ENCODE data around the gene SP2. TPM values are rescaled to one million over a fixed set of nuclear protein-coding genes. Genes with fewer than 3 reads are reported as not detected.

SP2 gene
- total RNA-seq, 1 donor from 2014 or later, result 26.3 TPM

GRCh38 chr17:47955497-47956461, 59.7 kb downstream of the SP2 start:
- DNase-seq (ENCODE audit: low spot score), result no peak
- Mint-ChIP-seq H3K36me3 (ENCODE audit: low read depth) (no peaks in the 10 kb centered on the region), H3K4me1 (ENCODE audit: low read depth) (no peaks in the 10 kb centered on the region), H3K27ac (no peak overlapping the region), H3K4me3 (no peak overlapping the region), H3K27me3 (ENCODE audit: insufficient read depth) (no peaks in the 10 kb centered on the region), H3K9me3 (no peaks in the 10 kb centered on the region)
- intact Hi-C loops (cut with micrococcal nuclease), result no loop called here

DNA sequence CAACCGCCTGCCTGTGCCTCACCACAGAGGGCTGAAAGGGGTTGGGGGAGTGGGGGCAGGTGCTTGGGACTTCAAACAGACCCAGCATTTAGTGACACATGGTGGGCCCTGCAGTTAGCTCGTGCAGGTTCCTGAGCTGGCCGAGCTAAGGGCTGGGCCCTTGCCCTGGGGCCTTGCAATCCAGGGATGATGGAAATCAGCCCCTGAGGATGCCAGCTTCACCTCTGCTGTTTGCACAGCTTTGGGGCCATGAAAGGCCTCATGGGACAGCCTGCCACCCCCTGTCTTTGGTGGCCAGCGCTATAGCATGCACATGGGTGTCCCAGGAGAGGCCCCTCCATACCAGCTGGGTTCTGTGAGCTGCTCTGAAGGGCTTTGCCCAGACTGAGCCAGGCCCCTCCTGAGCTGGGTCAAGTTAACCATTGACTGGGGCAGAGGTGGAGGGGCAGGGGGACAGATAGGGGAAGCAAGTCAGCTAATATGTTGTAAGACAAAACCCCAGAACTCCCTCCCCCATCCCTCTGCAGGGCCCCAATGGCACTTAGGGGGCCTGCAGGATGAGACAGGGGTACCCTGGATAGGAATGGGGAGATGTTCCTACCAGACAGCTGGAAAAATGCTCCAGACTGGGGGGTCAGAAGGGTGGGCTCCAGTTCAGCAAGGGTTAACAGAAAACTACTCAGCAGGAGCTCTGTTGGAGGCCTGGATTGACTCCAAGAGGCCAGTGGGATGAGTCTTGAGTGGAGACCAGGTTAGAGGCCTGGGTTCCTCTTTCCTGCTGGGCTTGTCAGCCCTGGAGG, 61.0 kb downstream of the SP2 start:
- Mint-ChIP-seq H3K36me3 (ENCODE audit: low read depth) (no peaks in the 10 kb centered on the region), H3K4me1 (ENCODE audit: low read depth) (no peaks in the 10 kb centered on the region), H3K9me3 (no peaks in the 10 kb centered on the region), H3K4me3 (no peak overlapping the region), H3K27ac (no peak overlapping the region), H3K27me3 (ENCODE audit: insufficient read depth) (peaks cover 2% of the 10 kb centered on the region)
- intact Hi-C loops (cut with micrococcal nuclease), result no loop called here
- no peak for DNase-seq (ENCODE audit: low spot score)

- DNase-seq (ENCODE audit: low spot score), result no peak
- intact Hi-C loops (cut with micrococcal nuclease), result no loop called here
These were observed 61.8 kb downstream of the SP2 start, which contains the start of gene PRR15L for GRCh38 chr17:47957591-47958490. TSS of gene PRR15L (minus strand) at chr17:47957883. CDS start at chr17:47953234, 4,649 bp downstream.

GRCh38 chr17:47959825-47960655, 64.0 kb downstream of the SP2 start:
- Mint-ChIP-seq H3K36me3 (ENCODE audit: low read depth) (no peaks in the 10 kb centered on the region), H3K9me3 (no peaks in the 10 kb centered on the region), H3K27ac (no peak overlapping the region), H3K27me3 (ENCODE audit: insufficient read depth) (peaks cover 3% of the 10 kb centered on the region), H3K4me3 (no peak overlapping the region), H3K4me1 (ENCODE audit: low read depth) (no peaks in the 10 kb centered on the region)
- DNase-seq (ENCODE audit: low spot score), result no peak
- intact Hi-C loops (cut with micrococcal nuclease), result no loop called here

More at GRCh38 chr17:47957591-47958490, 61.8 kb downstream of the SP2 start, which contains the start of gene PRR15L:
- Mint-ChIP-seq H3K27me3 (ENCODE audit: insufficient read depth) (peaks cover 2% of the 10 kb centered on the region), H3K27ac (no peak within 1 kb of the TSS), H3K9me3 (no peaks in the 10 kb centered on the region), H3K4me3 (no peak within 1 kb of the TSS), H3K4me1 (ENCODE audit: low read depth) (no peaks in the 10 kb centered on the region), H3K36me3 (ENCODE audit: low read depth) (no peaks in the 10 kb centered on the region)

- no peaks in the 10 kb centered on the region for H3K36me3 Mint-ChIP-seq (ENCODE audit: low read depth)
- intact Hi-C loops (cut with micrococcal nuclease), result no loop called here
These were observed 65.4 kb downstream of the SP2 start for GRCh38 chr17:47961406-47961805.

GRCh38 chr17:47962901-47963300, 66.9 kb downstream of the SP2 start:
- H3K36me3 Mint-ChIP-seq (ENCODE audit: low read depth), result no peaks in the 10 kb centered on the region
- H3K4me1 Mint-ChIP-seq (ENCODE audit: low read depth), result no peaks in the 10 kb centered on the region
- intact Hi-C loops (cut with micrococcal nuclease), result no loop called here
- DNase-seq (ENCODE audit: low spot score), result no peak
- no peaks in the 10 kb centered on the region for H3K9me3 Mint-ChIP-seq
- H3K27ac Mint-ChIP-seq, result no peak overlapping the region
- no peak overlapping the region for H3K4me3 Mint-ChIP-seq
- peaks cover 9% of the 10 kb centered on the region for H3K27me3 Mint-ChIP-seq (ENCODE audit: insufficient read depth)

More at GRCh38 chr17:47961406-47961805, 65.4 kb downstream of the SP2 start:
- no peak overlapping the region for H3K4me3 Mint-ChIP-seq
- H3K27ac Mint-ChIP-seq, result no peak overlapping the region
- no peaks in the 10 kb centered on the region for H3K9me3 Mint-ChIP-seq
- no peak for DNase-seq (ENCODE audit: low spot score)
- peaks cover 9% of the 10 kb centered on the region for H3K27me3 Mint-ChIP-seq (ENCODE audit: insufficient read depth)
- H3K4me1 Mint-ChIP-seq (ENCODE audit: low read depth), result no peaks in the 10 kb centered on the region

DNA sequence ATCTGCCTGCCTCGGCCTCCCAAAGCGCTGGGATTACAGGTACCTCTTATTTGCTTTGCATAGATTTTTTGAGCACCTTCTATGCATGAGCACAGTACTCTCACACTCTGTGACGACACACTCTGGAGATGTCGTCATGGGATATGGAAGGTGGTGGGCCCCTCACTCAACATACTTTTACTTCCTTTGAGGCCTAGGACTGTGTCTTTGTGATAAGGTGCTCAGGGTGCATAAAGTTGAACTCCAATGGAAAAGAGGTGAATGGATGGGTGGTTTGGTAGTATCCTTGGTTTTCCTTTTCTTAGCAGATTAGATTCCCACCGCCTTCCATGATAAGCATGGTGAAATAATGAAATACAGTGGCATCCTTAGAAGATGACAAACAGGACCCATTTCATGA, 68.8 kb downstream of the SP2 start:
- intact Hi-C loops (cut with micrococcal nuclease), result no loop called here
- Mint-ChIP-seq H3K36me3 (ENCODE audit: low read depth) (no peaks in the 10 kb centered on the region), H3K27me3 (ENCODE audit: insufficient read depth) (peaks cover 9% of the 10 kb centered on the region), H3K4me3 (no peak overlapping the region), H3K4me1 (ENCODE audit: low read depth) (peaks cover 3% of the 10 kb centered on the region), H3K9me3 (no peaks in the 10 kb centered on the region), H3K27ac (no peak overlapping the region)
- no peak for DNase-seq (ENCODE audit: low spot score)

DNA sequence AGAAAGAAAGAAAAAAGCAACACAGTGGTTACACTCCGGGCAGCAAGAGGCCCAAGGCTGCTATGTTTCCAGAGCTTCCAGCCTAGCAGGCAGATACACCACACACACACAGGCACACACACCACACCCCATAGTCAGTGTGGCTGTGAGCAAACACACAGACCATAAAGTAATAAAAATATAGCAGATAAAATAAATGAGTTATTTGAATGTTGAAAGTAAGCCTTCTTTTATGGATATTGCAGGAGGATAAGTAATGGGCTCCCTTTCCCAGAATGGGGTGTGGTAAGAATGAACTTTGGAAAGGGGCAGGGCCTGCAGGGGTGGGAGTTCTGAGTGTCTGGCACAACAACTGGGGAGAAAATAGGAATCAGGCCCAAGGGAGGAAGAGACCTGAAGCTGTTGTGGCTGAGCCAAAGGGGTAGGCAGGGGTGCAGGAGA, 70.1 kb downstream of the SP2 start:
- H3K9me3 Mint-ChIP-seq, result no peaks in the 10 kb centered on the region
- H3K36me3 Mint-ChIP-seq (ENCODE audit: low read depth), result no peaks in the 10 kb centered on the region
- DNase-seq (ENCODE audit: low spot score), result no peak
- peaks cover 11% of the 10 kb centered on the region for H3K4me1 Mint-ChIP-seq (ENCODE audit: low read depth)
- no peak overlapping the region for H3K4me3 Mint-ChIP-seq
- intact Hi-C loops (cut with micrococcal nuclease), result no loop called here
- H3K27ac Mint-ChIP-seq, result no peak overlapping the region
- peaks cover 7% of the 10 kb centered on the region for H3K27me3 Mint-ChIP-seq (ENCODE audit: insufficient read depth)

- H3K4me1 Mint-ChIP-seq (ENCODE audit: low read depth), result peaks cover 20% of the 10 kb centered on the region
- no peak overlapping the region for H3K27ac Mint-ChIP-seq
- intact Hi-C loops (cut with micrococcal nuclease), result no loop called here
- H3K9me3 Mint-ChIP-seq, result no peaks in the 10 kb centered on the region
- no peaks in the 10 kb centered on the region for H3K36me3 Mint-ChIP-seq (ENCODE audit: low read depth)
- peaks cover 7% of the 10 kb centered on the region for H3K27me3 Mint-ChIP-seq (ENCODE audit: insufficient read depth)
- H3K4me3 Mint-ChIP-seq, result no peak overlapping the region
- DNase-seq (ENCODE audit: low spot score), result no peak
These were observed 71.7 kb downstream of the SP2 start for GRCh38 chr17:47967607-47968252.

DNA sequence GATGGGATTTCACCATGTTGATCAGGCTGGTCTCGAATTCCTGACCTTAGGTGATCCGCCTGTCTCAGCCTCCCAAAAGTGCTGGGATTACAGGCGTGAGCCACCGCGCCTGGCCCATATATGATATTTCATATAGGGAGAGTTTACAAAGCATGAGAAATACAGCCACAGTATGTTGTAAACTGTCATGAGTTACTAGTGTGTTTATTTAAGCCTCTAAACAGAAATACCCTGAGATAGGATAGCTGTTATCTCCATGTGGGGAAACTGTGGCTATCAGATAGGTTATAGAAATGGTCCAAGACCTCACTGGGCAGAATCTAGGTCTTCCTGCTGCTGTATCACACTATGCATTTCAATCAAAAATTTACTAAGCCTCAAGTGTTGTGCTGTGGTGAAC, 72.8 kb downstream of the SP2 start:
- Mint-ChIP-seq H3K9me3 (no peaks in the 10 kb centered on the region), H3K4me1 (ENCODE audit: low read depth) (peaks cover 26% of the 10 kb centered on the region), H3K4me3 (no peak overlapping the region), H3K27me3 (ENCODE audit: insufficient read depth) (peaks cover 6% of the 10 kb centered on the region), H3K27ac (no peak overlapping the region), H3K36me3 (ENCODE audit: low read depth) (peaks cover 1% of the 10 kb centered on the region)
- DNase-seq (ENCODE audit: low spot score), result no peak
- intact Hi-C loops (cut with micrococcal nuclease), result no loop called here

DNA sequence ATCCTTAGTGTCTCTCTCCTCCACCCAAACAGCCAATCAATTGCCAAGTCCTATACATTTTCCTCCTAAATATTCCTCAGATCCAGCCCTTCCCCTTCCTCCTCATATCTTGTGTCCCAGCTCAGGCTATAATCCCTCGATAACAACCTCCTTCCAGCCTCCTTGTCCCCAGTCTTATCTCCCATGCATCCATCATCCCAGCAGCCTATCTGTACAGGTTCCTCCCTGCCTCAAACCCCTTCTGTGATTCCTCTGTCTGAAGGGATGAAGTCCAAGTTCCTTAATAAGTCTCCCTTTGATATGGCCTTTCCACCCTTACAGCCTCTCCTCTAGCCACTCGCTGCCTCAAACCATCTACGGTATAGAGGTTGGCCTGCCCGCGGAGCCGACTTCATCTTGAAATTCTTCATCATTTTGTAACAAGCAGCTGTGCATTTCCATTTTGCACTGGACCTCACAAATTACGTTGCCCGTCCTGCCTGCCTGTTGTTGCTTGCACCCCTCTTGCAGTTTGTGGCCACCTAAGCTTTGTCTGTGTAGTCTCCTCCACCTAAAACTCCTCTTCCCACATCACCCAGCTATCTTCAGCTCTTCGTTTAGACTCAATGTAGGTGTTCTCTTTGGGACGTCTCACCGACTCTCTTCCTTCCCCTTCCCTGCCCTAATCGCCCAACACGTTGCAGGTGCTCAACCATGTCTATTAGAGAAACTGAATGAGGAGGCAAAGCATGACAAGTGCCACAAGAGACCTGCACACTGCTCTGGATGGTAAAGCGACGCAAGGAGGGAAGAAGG, 74.1 kb downstream of the SP2 start:
- H3K4me3 Mint-ChIP-seq, result peak overlapping the region; percentile 89
- peak overlapping the region; percentile 16 for H3K27ac Mint-ChIP-seq
- intact Hi-C loops (cut with micrococcal nuclease), result loop anchor here (1.0 to 2.0 kb wide), 7 partner anchors 21 to 139 kb away; partner anchors contain the start of genes LRRC46, MRPL10, NFE2L1 and PNPO
- no peaks in the 10 kb centered on the region for H3K9me3 Mint-ChIP-seq
- H3K36me3 Mint-ChIP-seq (ENCODE audit: low read depth), result peaks cover 11% of the 10 kb centered on the region
- H3K4me1 Mint-ChIP-seq (ENCODE audit: low read depth), result peaks cover 31% of the 10 kb centered on the region
- no peak for DNase-seq (ENCODE audit: low spot score)
- peaks cover 6% of the 10 kb centered on the region for H3K27me3 Mint-ChIP-seq (ENCODE audit: insufficient read depth)

Measured in activated T-helper 1 cell treated with anti-CD3 and anti-CD28 coated beads, Interleukin-12 subunit alpha, Interleukin-12 subunit beta, Interleukin-2, Interleukin-4 antibody, amounts not matched to agents 30 ng/mL and 10 ng/mL and 1 ng/mL, durations not matched to agents 14 hours and 24 hours and 36 hours (primary cell).